Stimulated activated CD8-positive, alpha-beta memory T cell treated with anti-CD3 and anti-CD28 coated beads, Interleukin-12 subunit alpha, Interleukin-12 subunit beta, amount 100 ng/mL, for 4 hours (primary cell): ENCODE data around the gene ZNF496.
"Not testable (repeated sequence)": the region's sequence is repeated elsewhere in the genome, so short reads cannot be mapped to it uniquely, and the experiment has no call there.

Experiments used
- DNase-seq: peaks from one replicate; pipeline ENCODE4 v3.0.0-alpha.2; 2020; ENCODE audit warnings: low read depth

ZNF496 gene

GRCh38 chr1:247331525-247332214, at the start of gene ZNF496:
TSS of gene ZNF496 (minus strand) at chr1:247331867. CDS start at chr1:247329578, 2,289 bp downstream.
- DNase-seq = peak; percentile 51

- no peak for DNase-seq
These were observed 46.8 kb upstream of the ZNF496 start for GRCh38 chr1:247378334-247379073.

- not testable (repeated sequence) for DNase-seq
These were observed 46.0 kb upstream of the ZNF496 start for GRCh38 chr1:247377656-247378055.

- no peak for DNase-seq
These were observed 45.0 kb upstream of the ZNF496 start for GRCh38 chr1:247376659-247377058.

- no peak for DNase-seq
These were observed 44.1 kb upstream of the ZNF496 start for GRCh38 chr1:247375747-247376146.

- not testable (repeated sequence) for DNase-seq
These were observed 43.1 kb upstream of the ZNF496 start for GRCh38 chr1:247374651-247375334.

GRCh38 chr1:247373721-247374141, 42.1 kb upstream of the ZNF496 start:
- DNase-seq = peak; percentile 23

GRCh38 chr1:247371801-247372259, 40.2 kb upstream of the ZNF496 start:
- no peak for DNase-seq

- DNase-seq = no peak
These were observed 39.4 kb upstream of the ZNF496 start for GRCh38 chr1:247370786-247371732.

GRCh38 chr1:247368490-247369145, 37.0 kb upstream of the ZNF496 start:
- DNase-seq = no peak

- no peak for DNase-seq
These were observed 36.2 kb upstream of the ZNF496 start for GRCh38 chr1:247367786-247368422.

- DNase-seq = no peak
These were observed 35.4 kb upstream of the ZNF496 start for GRCh38 chr1:247366926-247367645.

GRCh38 chr1:247366345-247366744, 34.7 kb upstream of the ZNF496 start:
- not testable (repeated sequence) for DNase-seq

- no peak for DNase-seq
These were observed 33.4 kb upstream of the ZNF496 start for GRCh38 chr1:247365023-247365422.

GRCh38 chr1:247363000-247363399, 31.3 kb upstream of the ZNF496 start:
- DNase-seq = not testable (repeated sequence)

- DNase-seq = no peak
These were observed 30.5 kb upstream of the ZNF496 start for GRCh38 chr1:247362153-247362552.

- no peak for DNase-seq
These were observed 29.5 kb upstream of the ZNF496 start for GRCh38 chr1:247360991-247361731.

GRCh38 chr1:247360116-247360898, 28.6 kb upstream of the ZNF496 start:
- no peak for DNase-seq
